Stimulated activated CD8-positive, alpha-beta memory T cell treated with anti-CD3 and anti-CD28 coated beads, Interleukin-15, amount 100 ng/mL, for 4 hours (primary cell): ENCODE results near the gene MRPL14.
"Not testable (repeated sequence)": the region's sequence is repeated elsewhere in the genome, so short reads cannot be mapped to it uniquely, and the experiment has no call there.

Source experiments
- DNase-seq, 2 donors: peaks; one replicate each; pipeline ENCODE4 v3.0.0-alpha.2; 2020; ENCODE audit warnings: low read depth in 2 of 2

Gene MRPL14

GRCh38 chr6:44150317-44150917, 23.2 kb upstream of the MRPL14 start:
- no peak for DNase-seq

- DNase-seq: no peak
These were observed 22.2 kb upstream of the MRPL14 start for GRCh38 chr6:44149369-44150012.

GRCh38 chr6:44148306-44148705, 21.1 kb upstream of the MRPL14 start:
- DNase-seq: no peak

GRCh38 chr6:44147256-44147655, 20.0 kb upstream of the MRPL14 start:
- no peak for DNase-seq

GRCh38 chr6:44146685-44147084, 19.4 kb upstream of the MRPL14 start:
- no peak for DNase-seq

- no peak for DNase-seq
These were observed 18.6 kb upstream of the MRPL14 start for GRCh38 chr6:44145839-44146238.

- DNase-seq: not testable (repeated sequence)
These were observed 17.3 kb upstream of the MRPL14 start for GRCh38 chr6:44144536-44144935.

GRCh38 chr6:44143731-44144130, 16.5 kb upstream of the MRPL14 start:
- DNase-seq: no peak

GRCh38 chr6:44142835-44143234, 15.6 kb upstream of the MRPL14 start:
- no peak for DNase-seq

GRCh38 chr6:44139351-44139743, 12.1 kb upstream of the MRPL14 start:
- DNase-seq: no peak

GRCh38 chr6:44138717-44139350, 11.6 kb upstream of the MRPL14 start:
- no peak for DNase-seq

- DNase-seq: no peak
These were observed 8.6 kb upstream of the MRPL14 start for GRCh38 chr6:44135875-44136274.

GRCh38 chr6:44135173-44135758, 8.0 kb upstream of the MRPL14 start:
- DNase-seq: no peak

- no peak for DNase-seq
These were observed 6.9 kb upstream of the MRPL14 start for GRCh38 chr6:44133981-44134711.

- no peak for DNase-seq
These were observed 6.0 kb upstream of the MRPL14 start for GRCh38 chr6:44133003-44133931.

GRCh38 chr6:44132476-44132875, 5.2 kb upstream of the MRPL14 start:
- DNase-seq: no peak

GRCh38 chr6:44131892-44132291, 4.6 kb upstream of the MRPL14 start:
- no peak for DNase-seq

GRCh38 chr6:44129841-44130322, 2.6 kb upstream of the MRPL14 start:
- DNase-seq: no peak

GRCh38 chr6:44128020-44128917, 1.0 kb upstream of the MRPL14 start:
- DNase-seq: no peak
